ENCODE data around the gene ENAH. TPM values are rescaled to one million over a fixed set of nuclear protein-coding genes. Genes with fewer than 3 reads are reported as not detected.
A peak's percentile ranks its signal among the peaks of the same experiment; 100 is the strongest.
"Not testable (repeated sequence)": the region's sequence is repeated elsewhere in the genome, so short reads cannot be mapped to it uniquely, and the experiment has no call there.

ENAH gene
- total RNA-seq, 1 experiment from 2014 or later = 420 TPM

- CTCF ChIA-PET = interaction anchor here (0.5 to 27.3 kb wide), 141 partner anchors 9 to 1374 kb away, joined by 3 to 712 read pairs (median 4); partner anchors contain the start of genes EPHX1, H3-3A, LEFTY2 and PYCR2
- Mint-ChIP-seq H3K27me3 (ENCODE audit: insufficient read depth, unreplicated experiment) (no peaks in the 10 kb centered on the region), H3K27ac (ENCODE audit: low read depth, unreplicated experiment) (no peak overlapping the region), H3K4me1 (ENCODE audit: insufficient read depth, unreplicated experiment) (no peaks in the 10 kb centered on the region), H3K9me3 (ENCODE audit: unreplicated experiment) (no peaks in the 10 kb centered on the region), H3K4me3 (ENCODE audit: unreplicated experiment) (no peak overlapping the region), H3K36me3 (ENCODE audit: insufficient read depth, unreplicated experiment) (no peaks in the 10 kb centered on the region)
- TF ChIP-seq, protein P1, sequence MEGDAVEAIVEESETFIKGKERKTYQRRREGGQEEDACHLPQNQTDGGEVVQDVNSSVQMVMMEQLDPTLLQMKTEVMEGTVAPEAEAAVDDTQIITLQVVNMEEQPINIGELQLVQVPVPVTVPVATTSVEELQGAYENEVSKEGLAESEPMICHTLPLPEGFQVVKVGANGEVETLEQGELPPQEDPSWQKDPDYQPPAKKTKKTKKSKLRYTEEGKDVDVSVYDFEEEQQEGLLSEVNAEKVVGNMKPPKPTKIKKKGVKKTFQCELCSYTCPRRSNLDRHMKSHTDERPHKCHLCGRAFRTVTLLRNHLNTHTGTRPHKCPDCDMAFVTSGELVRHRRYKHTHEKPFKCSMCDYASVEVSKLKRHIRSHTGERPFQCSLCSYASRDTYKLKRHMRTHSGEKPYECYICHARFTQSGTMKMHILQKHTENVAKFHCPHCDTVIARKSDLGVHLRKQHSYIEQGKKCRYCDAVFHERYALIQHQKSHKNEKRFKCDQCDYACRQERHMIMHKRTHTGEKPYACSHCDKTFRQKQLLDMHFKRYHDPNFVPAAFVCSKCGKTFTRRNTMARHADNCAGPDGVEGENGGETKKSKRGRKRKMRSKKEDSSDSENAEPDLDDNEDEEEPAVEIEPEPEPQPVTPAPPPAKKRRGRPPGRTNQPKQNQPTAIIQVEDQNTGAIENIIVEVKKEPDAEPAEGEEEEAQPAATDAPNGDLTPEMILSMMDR (IDR thresholded peaks at IDR 0.05; ENCODE audit: unreplicated experiment) = peak; percentile 100
- no TSS peak for BruUV-seq (replicated peaks)
- POLR2A ChIA-PET = interaction anchor here (0.6 to 1.2 kb wide), 12 partner anchors 10 to 587 kb away, joined by 3 to 7 read pairs (median 3); partner anchors contain the start of genes H3-3A, SRP9 and TMEM63A
- peak; percentile 85 for DNase-seq (ENCODE audit: unreplicated experiment)
- intact Hi-C loops (cut with micrococcal nuclease) = loop anchor here (1.0 to 2.0 kb wide), 9 partner anchors 79 to 646 kb away; no protein-coding TSS in a partner anchor
Measured at GRCh38 chr1:225474986-225475820, 177.7 kb downstream of the ENAH start.

- Mint-ChIP-seq H3K4me1 (ENCODE audit: insufficient read depth, unreplicated experiment) (no peaks in the 10 kb centered on the region), H3K27me3 (ENCODE audit: insufficient read depth, unreplicated experiment) (no peaks in the 10 kb centered on the region), H3K4me3 (ENCODE audit: unreplicated experiment) (no peak overlapping the region), H3K27ac (ENCODE audit: low read depth, unreplicated experiment) (no peak overlapping the region), H3K36me3 (ENCODE audit: insufficient read depth, unreplicated experiment) (no peaks in the 10 kb centered on the region), H3K9me3 (ENCODE audit: unreplicated experiment) (no peaks in the 10 kb centered on the region)
- DNase-seq (ENCODE audit: unreplicated experiment) = no peak
- no TSS peak for BruUV-seq (replicated peaks)
- ChIA-PET CTCF (interaction anchor here (0.5 to 27.3 kb wide), 125 partner anchors 10 to 1374 kb away, joined by 3 to 712 read pairs (median 4); partner anchors contain the start of genes EPHX1, H3-3A, LEFTY2 and PYCR2), POLR2A (interaction anchor here (0.6 to 1.2 kb wide), 11 partner anchors 9 to 588 kb away, joined by 3 to 7 read pairs (median 3); partner anchors contain the start of genes H3-3A, SRP9 and TMEM63A)
- TF ChIP-seq, protein P1 (IDR thresholded peaks at IDR 0.05; ENCODE audit: unreplicated experiment) = no peak
- intact Hi-C loops (cut with micrococcal nuclease) = loop anchor here (2.0 kb wide), 1 partner anchor 180 kb away; no protein-coding TSS in a partner anchor
Measured at GRCh38 chr1:225474439-225474985, 178.4 kb downstream of the ENAH start.

GRCh38 chr1:225473676-225474438 lies 179.1 kb downstream of the ENAH start:
- POLR2A ChIA-PET = interaction anchor here (0.7 to 3.1 kb wide), 7 partner anchors 13 to 514 kb away, joined by 3 to 11 read pairs (median 4); partner anchors contain the start of gene SRP9
- H3K4me1 Mint-ChIP-seq (ENCODE audit: insufficient read depth, unreplicated experiment); DNase-seq (ENCODE audit: unreplicated experiment); H3K27me3 Mint-ChIP-seq (ENCODE audit: insufficient read depth, unreplicated experiment); H3K9me3 Mint-ChIP-seq (ENCODE audit: unreplicated experiment); H3K36me3 Mint-ChIP-seq (ENCODE audit: insufficient read depth, unreplicated experiment); H3K4me3 Mint-ChIP-seq (ENCODE audit: unreplicated experiment); H3K27ac Mint-ChIP-seq (ENCODE audit: low read depth, unreplicated experiment); BruUV-seq (replicated peaks): not testable (repeated sequence)
- CTCF ChIA-PET = interaction anchor here (0.6 to 27.3 kb wide), 82 partner anchors 9 to 650 kb away, joined by 3 to 712 read pairs (median 6); partner anchors contain the start of genes H3-3A, LEFTY2 and SRP9
- intact Hi-C loops (cut with micrococcal nuclease) = loop anchor here (2.0 kb wide), 1 partner anchor 181 kb away; no protein-coding TSS in a partner anchor

DNA sequence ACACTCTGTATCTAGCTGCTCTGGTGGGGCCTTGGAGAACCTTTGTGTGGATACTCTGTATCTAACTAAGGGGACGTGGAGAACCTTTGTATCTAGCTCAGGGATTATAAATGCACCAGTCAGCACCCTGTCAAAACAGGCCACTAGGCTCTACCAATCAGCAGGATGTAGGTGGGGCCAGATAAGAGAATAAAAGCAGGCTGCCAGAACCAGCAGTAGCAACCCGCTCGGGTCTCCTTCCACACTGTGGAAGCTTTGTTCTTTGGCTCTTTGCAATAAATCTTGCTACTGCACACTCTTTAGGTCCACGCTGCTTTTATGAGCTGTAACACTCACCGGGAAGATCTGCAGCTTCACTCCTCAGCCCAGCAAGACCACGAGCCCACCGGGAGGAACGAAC lies 179.7 kb downstream of the ENAH start:
- intact Hi-C loops (cut with micrococcal nuclease); H3K4me1 Mint-ChIP-seq (ENCODE audit: insufficient read depth, unreplicated experiment); H3K4me3 Mint-ChIP-seq (ENCODE audit: unreplicated experiment); H3K36me3 Mint-ChIP-seq (ENCODE audit: insufficient read depth, unreplicated experiment); H3K27ac Mint-ChIP-seq (ENCODE audit: low read depth, unreplicated experiment); H3K9me3 Mint-ChIP-seq (ENCODE audit: unreplicated experiment); H3K27me3 Mint-ChIP-seq (ENCODE audit: insufficient read depth, unreplicated experiment); BruUV-seq (replicated peaks); DNase-seq (ENCODE audit: unreplicated experiment): not testable (repeated sequence)
- ChIA-PET POLR2A (interaction anchor here (0.7 to 3.1 kb wide), 6 partner anchors 12 to 514 kb away, joined by 3 to 11 read pairs (median 4); partner anchors contain the start of gene SRP9), CTCF (interaction anchor here (0.5 to 27.3 kb wide), 32 partner anchors 9 to 651 kb away, joined by 3 to 712 read pairs (median 3); partner anchors contain the start of gene SRP9)

All from MCF 10A (cell line).